ENCODE results near the gene SPAM1.
A peak's percentile ranks its signal among the peaks of the same experiment; 100 is the strongest.

SPAM1 gene

GRCh38 chr7:123961771-123962170 lies 36.7 kb downstream of the SPAM1 start:
- Histone ChIP-seq H3K27ac (ENCODE audit: low read depth, low read length) (no peak overlapping the region), H3K9me2 (replicated peaks; ENCODE audit: control insufficient read depth, low read length) (no peaks in the 10 kb centered on the region), H3K4me2 (ENCODE audit: low read length) (no peak overlapping the region), H3F3A (ENCODE audit: control insufficient read depth, insufficient read depth) (no peaks in the 10 kb centered on the region), H3K79me2 (ENCODE audit: control insufficient read depth, low read length) (no peaks in the 10 kb centered on the region), H4K20me1 (ENCODE audit: control insufficient read depth, insufficient read depth, low read depth, low read length) (no peaks in the 10 kb centered on the region), H3K4me3 (ENCODE audit: low read length) (no peak overlapping the region), H3K4me1 (ENCODE audit: control insufficient read depth, low read length) (no peaks in the 10 kb centered on the region), H3K27me3 (ENCODE audit: control insufficient read depth, low read length) (no peaks in the 10 kb centered on the region), H3K36me3 (ENCODE audit: control insufficient read depth, low read length) (no peaks in the 10 kb centered on the region), H3K9me3 (ENCODE audit: control insufficient read depth, insufficient read depth, low read length) (no peaks in the 10 kb centered on the region)
- TF ChIP-seq EZH2phosphoT487 (IDR thresholded peaks at IDR 0.05; ENCODE audit: borderline replicate concordance, low read length) (no peak), CTCF (IDR thresholded peaks at IDR 0.05; ENCODE audit: low read depth, low read length, poor library complexity, severe bottlenecking) (no peak)

GRCh38 chr7:123966936-123967335 lies 41.9 kb downstream of the SPAM1 start:
- H3K27ac ChIP-seq (ENCODE audit: low read depth, low read length) = no peak overlapping the region
- no peaks in the 10 kb centered on the region for H3F3A ChIP-seq (ENCODE audit: control insufficient read depth, insufficient read depth)
- no peaks in the 10 kb centered on the region for H4K20me1 ChIP-seq (ENCODE audit: control insufficient read depth, insufficient read depth, low read depth, low read length)
- H3K4me2 ChIP-seq (ENCODE audit: low read length) = no peak overlapping the region
- H3K9me3 ChIP-seq (ENCODE audit: control insufficient read depth, insufficient read depth, low read length) = no peaks in the 10 kb centered on the region
- H3K27me3 ChIP-seq (ENCODE audit: control insufficient read depth, low read length) = no peaks in the 10 kb centered on the region
- no peaks in the 10 kb centered on the region for H3K36me3 ChIP-seq (ENCODE audit: control insufficient read depth, low read length)
- no peaks in the 10 kb centered on the region for H3K9me2 ChIP-seq (replicated peaks; ENCODE audit: control insufficient read depth, low read length)
- no peak overlapping the region for H3K4me3 ChIP-seq (ENCODE audit: low read length)
- TF ChIP-seq EZH2phosphoT487 (IDR thresholded peaks at IDR 0.05; ENCODE audit: borderline replicate concordance, low read length) (no peak), CTCF (IDR thresholded peaks at IDR 0.05; ENCODE audit: low read depth, low read length, poor library complexity, severe bottlenecking) (peak; percentile 40)
- H3K79me2 ChIP-seq (ENCODE audit: control insufficient read depth, low read length) = no peaks in the 10 kb centered on the region
- no peaks in the 10 kb centered on the region for H3K4me1 ChIP-seq (ENCODE audit: control insufficient read depth, low read length)

GRCh38 chr7:123972045-123972444 lies 47.0 kb downstream of the SPAM1 start:
- no peaks in the 10 kb centered on the region for H3K4me1 ChIP-seq (ENCODE audit: control insufficient read depth, low read length)
- H3K36me3 ChIP-seq (ENCODE audit: control insufficient read depth, low read length) = no peaks in the 10 kb centered on the region
- no peaks in the 10 kb centered on the region for H3K27me3 ChIP-seq (ENCODE audit: control insufficient read depth, low read length)
- H3K4me3 ChIP-seq (ENCODE audit: low read length) = no peak overlapping the region
- H3K79me2 ChIP-seq (ENCODE audit: control insufficient read depth, low read length) = no peaks in the 10 kb centered on the region
- no peaks in the 10 kb centered on the region for H3K9me3 ChIP-seq (ENCODE audit: control insufficient read depth, insufficient read depth, low read length)
- H3K9me2 ChIP-seq (replicated peaks; ENCODE audit: control insufficient read depth, low read length) = no peaks in the 10 kb centered on the region
- no peak overlapping the region for H3K4me2 ChIP-seq (ENCODE audit: low read length)
- H3F3A ChIP-seq (ENCODE audit: control insufficient read depth, insufficient read depth) = no peaks in the 10 kb centered on the region
- TF ChIP-seq EZH2phosphoT487 (IDR thresholded peaks at IDR 0.05; ENCODE audit: borderline replicate concordance, low read length) (no peak), CTCF (IDR thresholded peaks at IDR 0.05; ENCODE audit: low read depth, low read length, poor library complexity, severe bottlenecking) (no peak)
- H4K20me1 ChIP-seq (ENCODE audit: control insufficient read depth, insufficient read depth, low read depth, low read length) = no peaks in the 10 kb centered on the region
- no peak overlapping the region for H3K27ac ChIP-seq (ENCODE audit: low read depth, low read length)

DNA sequence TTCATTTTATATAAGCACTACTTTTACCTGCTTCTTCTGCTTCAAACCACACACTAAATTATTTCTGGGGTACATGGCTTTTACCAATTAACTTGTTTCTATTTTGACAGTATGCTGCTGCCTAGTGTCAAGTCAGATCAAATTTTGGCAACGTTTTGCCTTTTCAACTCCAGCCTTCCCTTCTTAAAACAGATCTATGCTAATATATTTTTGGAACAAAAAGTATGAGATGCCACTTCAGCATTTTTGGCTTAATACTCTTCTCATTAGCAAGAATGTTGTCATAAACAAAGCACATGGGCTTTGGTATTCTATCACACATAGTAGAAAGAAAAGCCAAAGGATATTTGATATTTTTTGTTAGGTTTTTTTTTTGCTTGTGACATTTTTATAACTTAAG lies 47.8 kb downstream of the SPAM1 start:
- Histone ChIP-seq H3F3A (ENCODE audit: control insufficient read depth, insufficient read depth) (no peaks in the 10 kb centered on the region), H4K20me1 (ENCODE audit: control insufficient read depth, insufficient read depth, low read depth, low read length) (no peaks in the 10 kb centered on the region), H3K4me3 (ENCODE audit: low read length) (no peak overlapping the region), H3K27me3 (ENCODE audit: control insufficient read depth, low read length) (no peaks in the 10 kb centered on the region), H3K27ac (ENCODE audit: low read depth, low read length) (no peak overlapping the region), H3K4me1 (ENCODE audit: control insufficient read depth, low read length) (no peaks in the 10 kb centered on the region), H3K9me3 (ENCODE audit: control insufficient read depth, insufficient read depth, low read length) (no peaks in the 10 kb centered on the region), H3K79me2 (ENCODE audit: control insufficient read depth, low read length) (no peaks in the 10 kb centered on the region), H3K9me2 (replicated peaks; ENCODE audit: control insufficient read depth, low read length) (no peaks in the 10 kb centered on the region), H3K36me3 (ENCODE audit: control insufficient read depth, low read length) (no peaks in the 10 kb centered on the region), H3K4me2 (ENCODE audit: low read length) (no peak overlapping the region)
- TF ChIP-seq EZH2phosphoT487 (IDR thresholded peaks at IDR 0.05; ENCODE audit: borderline replicate concordance, low read length) = no peak
- TF ChIP-seq CTCF (IDR thresholded peaks at IDR 0.05; ENCODE audit: low read depth, low read length, poor library complexity, severe bottlenecking) = no peak
